HepG2 (cell line): ENCODE data around the gene HS6ST1. TPM values are rescaled to one million over a fixed set of nuclear protein-coding genes. Genes with fewer than 3 reads are reported as not detected.

ENCODE experiments used
- ATAC-seq: fragments of 200-7000 bp; cut with Tn5 transposase; 3 replicates; pipeline ENCODE4 v1.9.1; 2020; ENCODE audit warnings: mild to moderate bottlenecking, moderate library complexity
- BruUV-seq: library from RNA; stranded (reverse); fragments of 400-500 nt; replicated peaks from 2 replicates; lab custom pipeline; 2021; lab: Mats Ljungman, UMichigan
- CTCF ChIA-PET: fragments of 300-600 bp; formaldehyde crosslinking; extraction: SDS; loops from one replicate; lab custom pipeline; 2021; ENCODE audit warnings: low total read pairs, inconsistent platforms, low intra/inter-chr PET ratio; lab: Yijun Ruan, JAX
- POLR2A ChIA-PET: fragments of 350-600 bp; sonication (Branson Sonifier 250); formaldehyde crosslinking; loops from one replicate; lab custom pipeline; 2020; ENCODE audit warnings: antibody characterized with exemption, inconsistent platforms; lab: Yijun Ruan, JAX
- DNase-seq: peaks from one replicate; pipeline ENCODE4 v3.0.0-alpha.2; 2015; ENCODE audit warnings: low spot score
- FAIRE-seq: peaks from 3 replicates; lab custom pipeline; 2011; peaks lifted over from hg19 to GRCh38; lab: Jason Lieb, UNC
- H2AFZ ChIP-seq: one replicate; pipeline ENCODE4 v1.6.1; 2011; ENCODE audit warnings: low read length, inconsistent platforms
- H3K27ac ChIP-seq: fragments of 300-600 bp; 3 replicates; pipeline ENCODE4 v1.8.0; 2011; ENCODE audit warnings: mixed run types, mild to moderate bottlenecking, mixed read lengths, low read length, inconsistent platforms; ENCODE audit not compliant: insufficient read depth; ENCODE audit errors: extremely low read length
- H3K27me3 ChIP-seq, 2 experiments: fragments of 200-600 bp in 1 of 2; 2 replicates in 1 of 2; 3 replicates in 1 of 2; pipeline versions ENCODE4 v1.6.0 to v1.8.0; 2011; ENCODE audit warnings: low read length in 2 of 2, mild to moderate bottlenecking in 2 of 2, moderate library complexity in 2 of 2, inconsistent platforms in 1 of 2; ENCODE audit not compliant: insufficient read depth in 2 of 2, control insufficient read depth in 1 of 2
- H3K36me3 ChIP-seq, 2 experiments: fragments of 200-600 bp in 1 of 2; replicated peaks in 1 of 2; 2 replicates in 1 of 2; 3 replicates in 1 of 2; pipeline versions ENCODE4 v1.5.1 to v1.8.0; 2011; ENCODE audit warnings: low read length in 2 of 2, inconsistent platforms in 1 of 2; ENCODE audit not compliant: insufficient read depth in 2 of 2, control insufficient read depth in 1 of 2
- H3K4me1 ChIP-seq: 2 replicates; pipeline ENCODE4 v1.5.1; 2012; ENCODE audit warnings: low read length, inconsistent platforms; ENCODE audit not compliant: insufficient read depth
- H3K4me2 ChIP-seq: 2 replicates; pipeline ENCODE4 v1.6.0; 2011; ENCODE audit warnings: low read depth, low read length, inconsistent platforms
- H3K4me3 ChIP-seq, 3 experiments: fragments of 200-600 bp in 1 of 3; sonication (generic), shearing (Covaris generic) in 1 of 3; replicated peaks in 1 of 3; 2 replicates each; pipeline ENCODE4 v1.5.1; 2011 to 2016; ENCODE audit warnings: low read length in 3 of 3, inconsistent platforms in 2 of 3, low read depth in 2 of 3, mild to moderate bottlenecking in 2 of 3, control low read depth in 1 of 3, mixed read lengths in 1 of 3; ENCODE audit not compliant: insufficient read depth in 1 of 3
- H3K79me2 ChIP-seq: one replicate; pipeline ENCODE4 v1.6.1; 2011; ENCODE audit warnings: low read length, inconsistent platforms; ENCODE audit not compliant: insufficient read depth
- H3K9ac ChIP-seq: 2 replicates; pipeline ENCODE4 v1.6.0; 2011; ENCODE audit warnings: mild to moderate bottlenecking, low read depth, low read length, inconsistent platforms; ENCODE audit not compliant: insufficient read depth
- H3K9me3 ChIP-seq: 2 replicates; pipeline ENCODE4 v1.5.1; 2012; ENCODE audit warnings: mild to moderate bottlenecking, low read length
- H4K20me1 ChIP-seq: 2 replicates; pipeline ENCODE4 v1.6.0; 2011; ENCODE audit warnings: inconsistent platforms, mild to moderate bottlenecking, low read length, moderate library complexity; ENCODE audit not compliant: insufficient read depth
- FOXA1 ChIP-seq, 2 experiments: fragments of 450-650 bp in 1 of 2; sonication (generic) in 1 of 2; formaldehyde crosslinking in 1 of 2; IDR thresholded peaks; 2 replicates each; pipeline versions ENCODE4 v1.4.0 to v1.6.1; 2016 to 2020; ENCODE audit warnings: missing genetic modification reagents in 1 of 2
- GLMP ChIP-seq: sonication (generic); formaldehyde crosslinking; IDR thresholded peaks from 2 replicates; pipeline ENCODE4 v1.9.0; 2021; ENCODE audit warnings: missing genetic modification reagents, mild to moderate bottlenecking, borderline replicate concordance
- HES4 ChIP-seq: sonication (generic); formaldehyde crosslinking; IDR thresholded peaks from 2 replicates; pipeline ENCODE4 v1.9.0; 2021; ENCODE audit warnings: mild to moderate bottlenecking, missing genetic modification reagents, borderline replicate concordance
- MXD1 ChIP-seq: sonication (generic); formaldehyde crosslinking; IDR thresholded peaks from 2 replicates; pipeline ENCODE4 v1.4.0; 2020; ENCODE audit warnings: mild to moderate bottlenecking, missing genetic modification reagents
- POLR2G ChIP-seq: fragments of 200-400 bp; formaldehyde crosslinking; IDR thresholded peaks from 2 replicates; pipeline ENCODE4 v1.6.1; 2018; ENCODE audit warnings: mild to moderate bottlenecking, low read depth, low read length, moderate library complexity
- RAD21 ChIP-seq: fragments of 450-650 bp; formaldehyde crosslinking; IDR thresholded peaks from 2 replicates; pipeline ENCODE4 v1.5.0; 2020; ENCODE audit warnings: mild to moderate bottlenecking
- SIN3A ChIP-seq: IDR thresholded peaks from 2 replicates; pipeline ENCODE4 v1.6.1; 2011; ENCODE audit warnings: low read depth, mild to moderate bottlenecking, control low read depth, low read length, borderline replicate concordance
- TERF1 ChIP-seq: sonication (generic); formaldehyde crosslinking; IDR thresholded peaks from 2 replicates; pipeline ENCODE4 v1.8.0; 2022; ENCODE audit warnings: mild to moderate bottlenecking, missing genetic modification reagents, moderate library complexity
- ZBTB25 ChIP-seq: IDR thresholded peaks from 2 replicates; pipeline ENCODE4 v1.6.1; 2018; ENCODE audit warnings: missing genetic modification reagents
- ZBTB26 ChIP-seq: IDR thresholded peaks from 2 replicates; pipeline ENCODE4 v1.6.1; 2016; ENCODE audit warnings: missing compliant biosample characterization, missing genetic modification reagents, borderline replicate concordance
- ZNF446 ChIP-seq: sonication (generic); formaldehyde crosslinking; IDR thresholded peaks from 2 replicates; pipeline ENCODE4 v1.5.0; 2020; ENCODE audit warnings: mild to moderate bottlenecking, missing genetic modification reagents
- ZNF670 ChIP-seq: sonication (generic); formaldehyde crosslinking; IDR thresholded peaks from 2 replicates; pipeline ENCODE4 v1.8.0; 2022; ENCODE audit warnings: mild to moderate bottlenecking, missing genetic modification reagents, borderline replicate concordance
- WGBS: methylation state at CpG from one replicate; pipeline ENCODE4 v1.1.6; 2017; ENCODE audit warnings: low lambda C conversion rate; 5-methylcytosine and 5-hydroxymethylcytosine counted together
- in situ Hi-C: cut with HindIII; loops from 2 replicates; pipeline ENCODE4 v1.10.0; 2017; ENCODE audit warnings: low pct_unique_long_range_greater_than_20kb; ENCODE audit not compliant: extremely low pct_ligation_motif_present
- intact Hi-C: fragments of 100-400 bp; cut with micrococcal nuclease; formaldehyde crosslinking; loops from one replicate; pipeline ENCODE4 v1.10.0; 2022; ENCODE audit not compliant: unreplicated experiment
- polyA plus RNA-seq, 8 experiments: library from polyadenylated mRNA; depleted of rRNA in 3 of 8; stranded (reverse) in 7 of 8; unstranded in 1 of 8; fragments of >200 nt; fragmentation: Illumina TruSeq in 4 of 8; extraction: Trizol in 4 of 8; gene quantifications; 2 replicates each; pipeline versions ENCODE4 v1.2.1 to v1.2.3, GENCODE V29; 2011 to 2016; ENCODE audit warnings: low read depth in 4 of 8, missing spikeins in 1 of 8, mixed read lengths in 1 of 8; ENCODE audit not compliant: insufficient read depth in 1 of 8
- total RNA-seq, 5 experiments: library from RNA; depleted of rRNA; stranded (reverse); fragments of >200 nt; fragmentation: Illumina TruSeq; extraction: Trizol; gene quantifications; 2 replicates each; pipeline ENCODE4 v1.2.3, GENCODE V29; 2016; ENCODE audit warnings: low read depth in 1 of 5
- TF ChIP-seq, protein P1 (sequence below): sonication (generic); formaldehyde crosslinking; IDR thresholded peaks from 2 replicates; pipeline ENCODE4 v1.8.1; 2023; ENCODE audit warnings: mild to moderate bottlenecking, inconsistent platforms, moderate library complexity, missing genetic modification reagents, borderline replicate concordance

Gene HS6ST1
- total and polyA plus RNA-seq, 2 of the 13 experiments (the other 11 are each of a cell fraction or from before 2014, with no cell fraction given) = 34.5 to 84.6 TPM

DNA sequence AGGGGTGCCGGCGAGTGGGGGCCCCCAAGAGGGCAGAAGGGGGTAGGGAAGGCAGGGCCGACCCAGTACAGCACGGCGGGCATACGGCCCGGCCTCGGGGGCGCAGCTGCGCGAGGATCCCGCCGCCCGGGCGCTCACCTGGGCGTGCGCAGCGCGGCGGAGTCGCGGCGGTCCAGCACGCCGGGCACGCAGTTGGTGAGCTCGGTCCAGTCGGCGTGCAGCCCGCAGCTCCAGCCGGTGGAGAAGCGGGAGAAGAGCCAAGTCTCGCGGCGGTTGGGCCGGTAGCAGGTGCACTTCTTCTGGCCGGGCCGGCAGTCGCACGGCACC, 806 bp downstream of the HS6ST1 start (continued):
- TF ChIP-seq RAD21 (CRISPR knock-in tag) = peak; percentile 46; the same call in 1 of the 2 replicates
- TF ChIP-seq, protein P1, sequence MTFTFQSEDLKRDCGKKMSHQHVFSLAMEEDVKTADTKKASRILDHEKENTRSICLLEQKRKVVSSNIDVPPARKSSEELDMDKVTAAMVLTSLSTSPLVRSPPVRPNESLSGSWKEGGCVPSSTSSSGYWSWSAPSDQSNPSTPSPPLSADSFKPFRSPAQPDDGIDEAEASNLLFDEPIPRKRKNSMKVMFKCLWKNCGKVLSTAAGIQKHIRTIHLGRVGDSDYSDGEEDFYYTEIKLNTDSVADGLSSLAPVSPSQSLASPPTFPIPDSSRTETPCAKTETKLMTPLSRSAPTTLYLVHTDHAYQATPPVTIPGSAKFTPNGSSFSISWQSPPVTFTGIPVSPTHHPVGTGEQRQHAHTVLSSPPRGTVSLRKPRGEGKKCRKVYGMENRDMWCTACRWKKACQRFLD = peak; percentile 39; the same call in 1 of the 2 replicates
- TF ChIP-seq SIN3A = 0 out of 2 replicates have a peak, but pooled peaks have one; percentile 1
- TF ChIP-seq MXD1 = peak; percentile 56; the same call in 1 of the 2 replicates
- 0 out of 2 replicates have a peak, but pooled peaks have one; percentile 10 for TF ChIP-seq ZBTB25 (CRISPR knock-in tag)

DNA sequence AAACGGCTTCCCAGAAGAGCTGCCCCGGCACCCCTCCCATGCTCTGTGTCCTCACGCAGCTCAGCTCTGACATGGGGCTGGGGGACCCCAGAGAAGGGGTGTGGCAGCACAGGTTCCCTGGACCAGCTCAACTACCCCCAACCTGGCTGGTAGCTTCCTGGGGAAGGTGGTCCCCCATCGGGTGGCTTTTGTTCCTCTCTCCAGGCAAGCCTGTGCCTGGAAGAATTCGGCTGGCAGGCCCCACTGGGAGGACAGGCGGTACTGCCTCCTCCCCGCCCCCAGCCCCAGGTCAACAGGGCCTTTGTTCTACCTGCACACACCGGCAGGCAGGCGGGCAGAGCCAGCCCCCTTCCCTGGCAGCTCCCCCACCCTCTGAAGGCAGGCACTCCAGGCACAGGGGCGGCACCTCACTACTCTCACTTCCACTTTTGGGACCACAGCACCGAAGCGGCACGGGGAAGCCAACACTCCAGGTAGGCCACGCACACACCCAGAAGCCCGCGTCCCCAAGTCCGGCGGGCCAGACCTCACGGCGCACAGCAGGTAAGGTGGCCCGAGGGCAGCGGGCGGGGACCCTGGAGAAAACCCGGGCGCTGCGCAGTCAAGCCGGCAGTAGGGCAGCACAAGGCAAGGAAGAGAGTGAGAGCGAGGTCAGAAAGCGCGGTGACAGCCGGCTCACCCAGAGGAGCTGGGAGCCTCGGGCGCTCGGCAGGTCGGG, 1.3 kb downstream of the HS6ST1 start:
- TSS peak; percentile 35 for BruUV-seq
- no peaks in the 10 kb centered on the region for H3K9me3 ChIP-seq
- TF ChIP-seq ZBTB26 (CRISPR knock-in tag) = no peak
- no peak for TF ChIP-seq ZNF446 (CRISPR knock-in tag)
- TF ChIP-seq HES4 = 0 out of 2 replicates have a peak, but pooled peaks have one; percentile 19
- TF ChIP-seq FOXA1 (IDR thresholded peaks at IDR 0.05) = no peak
- TF ChIP-seq FOXA1 (CRISPR knock-in tag; IDR thresholded peaks at IDR 0.05) = peak; percentile 64
- TF ChIP-seq ZNF670 = no peak
- no peak for TF ChIP-seq GLMP (CRISPR knock-in tag)
- TF ChIP-seq TERF1 = no peak
- TF ChIP-seq POLR2G = no peak; the same call in none of the 2 replicates

More for the DNA sequence above, 1.3 kb downstream of the HS6ST1 start:
- Histone ChIP-seq H3K4me2 (peak overlapping the region; percentile 98), H3K4me1 (peaks cover 70% of the 10 kb centered on the region), H2AFZ (no peak overlapping the region), H3K79me2 (peaks cover 55% of the 10 kb centered on the region), H3K36me3 (peaks cover 13 to 30% of the 10 kb centered on the region in 2 experiments), H4K20me1 (peaks cover 55% of the 10 kb centered on the region), H3K27ac (peak overlapping the region; percentile 42), H3K27me3 (no peaks in the 10 kb centered on the region; a peak in 1 of 5 replicates), H3K4me3 (peak overlapping the region; percentile 82 to 97 (median 92)), H3K9ac (peak overlapping the region; percentile 87)
- intact Hi-C loops = loop anchor here (1.0 kb wide), 1 partner anchor 8 kb away; no protein-coding TSS in a partner anchor
- DNase-seq = peak; percentile 63
- ChIA-PET POLR2A (interaction anchor here (1.0 to 2.7 kb wide), 6 partner anchors 8 to 227 kb away, joined by 3 to 8 read pairs (median 5); partner anchors contain the start of gene UGGT1), CTCF (no interaction called here)
- 1% methylated on average over 21 of the region's 35 CpGs for whole genome bisulfite sequencing
- FAIRE-seq = no peak
- ATAC-seq = peak; percentile 20
- in situ Hi-C loops = no loop called here
